Mesendoderm (in vitro differentiated cells): Measurements from ENCODE around the gene MOB2.

ENCODE experiments used
- DNase-seq: peaks from one replicate; pipeline ENCODE4 v3.0.0; 2013
- H2AK5ac ChIP-seq: 2 replicates; pipeline ENCODE4 v1.6.1; 2013; ENCODE audit warnings: low read length, inconsistent platforms
- H2BK120ac ChIP-seq: 2 replicates; pipeline ENCODE4 v1.6.1; 2013; ENCODE audit warnings: low read depth, mild to moderate bottlenecking, low read length, moderate library complexity, mixed read lengths
- H2BK15ac ChIP-seq: replicated peaks from 2 replicates; pipeline ENCODE4 v1.6.1; 2013; ENCODE audit warnings: low read depth, mild to moderate bottlenecking, moderate library complexity
- H2BK5ac ChIP-seq: 2 replicates; pipeline ENCODE4 v1.6.1; 2013; ENCODE audit warnings: low read length, inconsistent platforms
- H3K18ac ChIP-seq: 2 replicates; pipeline ENCODE4 v1.6.1; 2013; ENCODE audit warnings: mild to moderate bottlenecking, low read length, mixed read lengths
- H3K23ac ChIP-seq: one replicate; pipeline ENCODE4 v1.6.1; 2013; ENCODE audit warnings: low read length
- H3K27ac ChIP-seq: 2 replicates; pipeline ENCODE4 v1.5.1; 2013; ENCODE audit warnings: low read depth, mild to moderate bottlenecking, inconsistent platforms, low read length, moderate library complexity
- H3K27me3 ChIP-seq: 2 replicates; pipeline ENCODE4 v1.6.1; 2013; ENCODE audit warnings: low read length, control low read depth, mild to moderate bottlenecking, inconsistent platforms; ENCODE audit not compliant: insufficient read depth, poor library complexity
- H3K36me3 ChIP-seq: 2 replicates; pipeline ENCODE4 v1.6.1; 2013; ENCODE audit warnings: low read length, inconsistent platforms; ENCODE audit not compliant: control insufficient read depth, insufficient read depth
- H3K4ac ChIP-seq: one replicate; pipeline ENCODE4 v1.6.1; 2013; ENCODE audit warnings: low read depth, mild to moderate bottlenecking, low read length, moderate library complexity
- H3K4me1 ChIP-seq: 2 replicates; pipeline ENCODE4 v1.6.1; 2013; ENCODE audit warnings: low read depth, low read length, inconsistent platforms; ENCODE audit not compliant: control insufficient read depth
- H3K4me2 ChIP-seq: 2 replicates; pipeline ENCODE4 v1.6.1; 2013; ENCODE audit warnings: low read length
- H3K4me3 ChIP-seq: 2 replicates; pipeline ENCODE4 v1.5.1; 2013; ENCODE audit warnings: mild to moderate bottlenecking, low read length
- H3K56ac ChIP-seq: one replicate; pipeline ENCODE4 v1.6.1; 2013; ENCODE audit warnings: low read length
- H3K79me1 ChIP-seq: 2 replicates; pipeline ENCODE4 v1.6.1; 2013; ENCODE audit warnings: low read length, inconsistent platforms
- H3K79me2 ChIP-seq: 2 replicates; pipeline ENCODE4 v1.6.1; 2013; ENCODE audit warnings: mild to moderate bottlenecking, low read length; ENCODE audit not compliant: control insufficient read depth, insufficient read depth
- H3K9ac ChIP-seq: 2 replicates; pipeline ENCODE4 v1.6.1; 2013; ENCODE audit warnings: low read length, inconsistent platforms
- H4K5ac ChIP-seq: one replicate; pipeline ENCODE4 v1.6.1; 2013; ENCODE audit warnings: low read length
- H4K8ac ChIP-seq: one replicate; pipeline ENCODE4 v1.6.1; 2013; ENCODE audit warnings: low read depth, mild to moderate bottlenecking, control low read depth, low read length, moderate library complexity
- WGBS: extraction: QIAGEN DNeasy Blood & Tissue Kit; methylation state at CpG from one replicate; pipeline ENCODE4 v1.1.7; 2013; ENCODE audit warnings: low lambda C conversion rate, missing lambda C conversion rate; ENCODE audit not compliant: insufficient coverage; ENCODE audit errors: extremely low coverage; 5-methylcytosine and 5-hydroxymethylcytosine counted together

MOB2 gene

DNA sequence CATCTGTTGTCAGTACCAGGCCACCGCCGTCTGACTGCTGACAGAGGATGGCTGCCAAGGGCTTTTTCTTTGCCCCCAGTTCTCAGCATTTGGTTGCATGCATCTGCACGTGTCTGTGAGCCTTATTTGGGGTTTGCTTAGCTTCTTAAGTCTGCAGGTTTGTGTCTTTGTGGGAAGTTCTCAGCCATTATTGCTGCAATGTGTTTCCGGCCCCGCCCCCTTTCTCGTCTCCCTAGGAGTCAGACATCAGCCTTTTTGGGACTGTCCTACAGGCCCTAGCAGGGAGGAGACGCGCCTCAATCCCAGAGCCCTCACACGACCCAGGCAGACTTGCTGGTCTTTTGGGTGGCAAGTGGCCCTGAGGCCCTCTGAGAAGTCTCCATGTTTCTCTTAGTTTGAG, 8.0 kb downstream of the MOB2 start:
- no peaks in the 10 kb centered on the region for H3K27me3 ChIP-seq
- H3K4me2 ChIP-seq: no peak overlapping the region
- H3K36me3 ChIP-seq: no peaks in the 10 kb centered on the region
- H4K8ac ChIP-seq: no peak overlapping the region
- H3K4me3 ChIP-seq: no peak overlapping the region
- H2AK5ac ChIP-seq: no peak overlapping the region
- H3K79me2 ChIP-seq: no peaks in the 10 kb centered on the region
- H4K5ac ChIP-seq: no peak overlapping the region
- DNase-seq: no peak
- no peak overlapping the region for H3K56ac ChIP-seq
- no peaks in the 10 kb centered on the region for H3K79me1 ChIP-seq
- no peak overlapping the region for H3K23ac ChIP-seq
- no peak overlapping the region for H3K27ac ChIP-seq
- H3K18ac ChIP-seq: no peak overlapping the region
- no peak overlapping the region for H2BK120ac ChIP-seq
- no peak overlapping the region for H3K4ac ChIP-seq
- no peak overlapping the region for H2BK15ac ChIP-seq
- no CpG with 5 or more reads among the region's 9 CpGs for WGBS
- no peaks in the 10 kb centered on the region for H3K4me1 ChIP-seq
- H3K9ac ChIP-seq: no peak overlapping the region
- H2BK5ac ChIP-seq: no peak overlapping the region

DNA sequence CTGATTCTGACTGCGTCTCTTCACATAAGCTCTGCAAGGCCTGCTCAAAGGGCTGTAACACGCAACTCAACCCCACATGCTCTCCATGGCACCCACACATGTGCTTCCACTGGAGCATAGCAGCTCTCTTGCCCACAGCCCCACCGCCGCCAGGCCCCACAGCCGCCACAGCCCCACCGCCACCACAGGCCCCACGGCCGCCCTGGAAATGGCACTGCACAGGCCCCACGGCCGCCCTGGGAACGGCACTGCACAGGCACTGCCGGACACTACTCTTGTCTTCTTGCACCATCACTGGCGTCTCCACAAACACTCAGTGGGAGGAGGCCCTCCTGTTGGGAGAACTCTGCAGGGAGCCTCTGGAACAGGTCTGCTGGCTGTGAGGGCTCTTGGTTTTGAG, 8.6 kb downstream of the MOB2 start:
- Histone ChIP-seq H4K5ac (no peak overlapping the region), H3K79me1 (no peaks in the 10 kb centered on the region), H2BK15ac (no peak overlapping the region), H3K27ac (no peak overlapping the region), H3K36me3 (no peaks in the 10 kb centered on the region), H3K23ac (no peak overlapping the region), H2AK5ac (no peak overlapping the region), H3K4ac (no peak overlapping the region), H3K56ac (no peak overlapping the region), H3K27me3 (no peaks in the 10 kb centered on the region), H3K79me2 (no peaks in the 10 kb centered on the region), H3K4me2 (no peak overlapping the region), H3K4me3 (no peak overlapping the region), H3K9ac (no peak overlapping the region), H3K4me1 (no peaks in the 10 kb centered on the region), H2BK5ac (no peak overlapping the region), H2BK120ac (no peak overlapping the region), H3K18ac (no peak overlapping the region), H4K8ac (no peak overlapping the region)
- DNase-seq: no peak
- WGBS: no CpG with 5 or more reads among the region's 13 CpGs

DNA sequence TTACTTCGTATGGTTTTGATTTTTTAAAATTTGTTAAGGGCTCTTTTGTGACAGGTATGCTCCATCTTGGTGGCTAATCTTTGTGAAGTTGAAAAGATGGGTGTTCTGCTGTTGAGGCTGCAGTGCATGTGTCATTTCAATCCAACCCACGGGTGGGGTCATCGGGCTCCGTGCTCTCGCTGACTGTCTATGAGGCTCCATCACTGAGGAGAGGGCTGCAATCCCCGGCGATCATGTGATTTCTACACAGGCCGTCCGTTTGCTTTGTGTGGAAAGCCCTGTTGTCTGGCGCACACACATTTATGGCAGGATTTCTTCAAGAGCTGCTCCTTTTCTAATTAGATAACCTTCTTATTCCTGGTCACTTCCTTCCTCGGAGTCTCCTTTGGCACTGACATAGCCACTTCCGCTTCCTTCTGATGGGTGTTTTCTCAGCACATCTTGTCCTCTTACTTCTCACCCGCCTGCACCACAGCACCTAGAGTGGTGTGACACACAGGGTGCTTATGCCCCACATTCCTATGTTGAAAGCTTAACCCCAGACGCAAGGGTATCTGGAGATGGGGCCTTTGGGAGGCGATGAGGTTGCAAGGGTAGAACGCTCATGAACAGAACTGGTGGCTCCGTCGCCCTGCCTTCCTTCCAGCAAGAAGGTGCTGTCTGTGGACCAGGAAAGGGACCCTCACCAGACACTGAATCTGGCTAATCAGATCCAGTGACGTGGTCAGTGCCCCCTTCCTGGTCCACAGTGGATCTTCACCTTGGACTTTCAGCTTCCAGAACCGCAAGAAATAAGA, 9.4 kb downstream of the MOB2 start:
- no peaks in the 10 kb centered on the region for H3K79me2 ChIP-seq
- H2BK15ac ChIP-seq: no peak overlapping the region
- no peaks in the 10 kb centered on the region for H3K27me3 ChIP-seq
- no peaks in the 10 kb centered on the region for H3K4me1 ChIP-seq
- no CpG with 5 or more reads among the region's 20 CpGs for WGBS
- H2AK5ac ChIP-seq: no peak overlapping the region
- DNase-seq: no peak
- no peak overlapping the region for H2BK5ac ChIP-seq
- no peak overlapping the region for H3K9ac ChIP-seq
- no peak overlapping the region for H3K4me2 ChIP-seq
- H3K18ac ChIP-seq: no peak overlapping the region
- H4K8ac ChIP-seq: no peak overlapping the region
- H3K4me3 ChIP-seq: no peak overlapping the region
- H3K36me3 ChIP-seq: no peaks in the 10 kb centered on the region
- H3K23ac ChIP-seq: no peak overlapping the region
- no peak overlapping the region for H3K56ac ChIP-seq
- H3K27ac ChIP-seq: no peak overlapping the region
- H3K79me1 ChIP-seq: no peaks in the 10 kb centered on the region
- H2BK120ac ChIP-seq: no peak overlapping the region
- H4K5ac ChIP-seq: no peak overlapping the region
- no peak overlapping the region for H3K4ac ChIP-seq

DNA sequence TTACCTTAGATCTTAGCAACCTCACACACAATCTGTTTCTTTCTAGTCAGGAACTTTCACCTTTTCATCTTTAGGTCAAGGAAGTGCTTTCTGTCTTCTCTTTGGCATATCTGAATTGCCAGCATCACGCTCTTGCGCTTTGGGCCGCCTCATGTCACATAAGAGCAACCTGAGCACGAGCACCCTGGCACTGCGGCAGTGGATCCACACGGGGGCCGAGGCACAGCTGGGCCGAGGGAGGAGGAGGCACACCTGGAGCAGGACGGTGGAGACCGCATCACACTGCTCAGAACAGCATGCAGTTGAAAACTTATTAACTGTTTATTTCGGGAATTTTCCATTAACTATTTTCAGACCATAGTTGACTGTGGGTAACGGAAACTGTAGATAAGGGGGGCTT, 10.7 kb downstream of the MOB2 start:
- Histone ChIP-seq H2AK5ac (no peak overlapping the region), H2BK120ac (no peak overlapping the region), H3K4me3 (no peak overlapping the region), H4K5ac (no peak overlapping the region), H3K4me1 (no peaks in the 10 kb centered on the region), H3K36me3 (no peaks in the 10 kb centered on the region), H3K27me3 (no peaks in the 10 kb centered on the region), H3K4me2 (no peak overlapping the region), H3K27ac (no peak overlapping the region), H3K23ac (no peak overlapping the region), H4K8ac (no peak overlapping the region), H3K79me1 (no peaks in the 10 kb centered on the region), H3K18ac (no peak overlapping the region), H3K79me2 (no peaks in the 10 kb centered on the region), H2BK15ac (no peak overlapping the region), H3K9ac (no peak overlapping the region), H2BK5ac (no peak overlapping the region), H3K56ac (no peak overlapping the region), H3K4ac (no peak overlapping the region)
- no peak for DNase-seq
- no CpG with 5 or more reads among the region's 12 CpGs for WGBS

DNA sequence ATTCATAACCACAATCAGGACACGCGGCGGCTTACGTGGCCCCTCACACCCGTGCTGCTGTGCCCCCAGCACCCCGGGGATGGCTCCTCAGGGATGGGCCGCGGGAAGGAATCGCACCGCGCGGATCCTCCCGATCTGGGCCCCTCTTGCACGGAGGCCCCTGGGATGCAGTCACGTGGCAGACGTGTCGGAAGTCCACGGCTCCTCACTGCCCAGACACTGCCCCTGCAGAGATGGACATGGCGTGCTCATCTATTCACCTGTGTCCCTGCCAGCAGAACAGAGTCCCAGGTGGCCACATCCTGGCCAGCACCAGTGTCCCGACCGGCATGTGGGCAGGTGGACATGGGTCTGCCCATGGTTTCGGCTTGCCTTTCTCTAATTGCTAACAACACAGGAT, 12.8 kb downstream of the MOB2 start:
- no peaks in the 10 kb centered on the region for H3K36me3 ChIP-seq
- H3K18ac ChIP-seq: no peak overlapping the region
- no peak for DNase-seq

More for the DNA sequence above, 12.8 kb downstream of the MOB2 start:
- H3K4me2 ChIP-seq: no peak overlapping the region
- no peak overlapping the region for H4K8ac ChIP-seq
- H3K56ac ChIP-seq: no peak overlapping the region
- H3K4me1 ChIP-seq: no peaks in the 10 kb centered on the region
- no peak overlapping the region for H2BK5ac ChIP-seq
- no peaks in the 10 kb centered on the region for H3K27me3 ChIP-seq
- no peak overlapping the region for H3K23ac ChIP-seq
- no peaks in the 10 kb centered on the region for H3K79me1 ChIP-seq
- H3K4me3 ChIP-seq: no peak overlapping the region
- no peaks in the 10 kb centered on the region for H3K79me2 ChIP-seq
- no peak overlapping the region for H4K5ac ChIP-seq
- H2BK15ac ChIP-seq: no peak overlapping the region
- H3K27ac ChIP-seq: no peak overlapping the region
- H3K4ac ChIP-seq: no peak overlapping the region
- H3K9ac ChIP-seq: no peak overlapping the region
- H2BK120ac ChIP-seq: no peak overlapping the region
- no peak overlapping the region for H2AK5ac ChIP-seq
- WGBS: no CpG with 5 or more reads among the region's 22 CpGs
